HG02852 (cell line): Measurements from ENCODE around the gene YPEL3.

Experiments used
- ATAC-seq: cut with Tn5 transposase; IDR thresholded peaks from one replicate; pipeline ENCODE4 v1.9.1; 2021; ENCODE audit warnings: mild to moderate bottlenecking, moderate library complexity; ENCODE audit not compliant: unreplicated experiment

Gene YPEL3

DNA sequence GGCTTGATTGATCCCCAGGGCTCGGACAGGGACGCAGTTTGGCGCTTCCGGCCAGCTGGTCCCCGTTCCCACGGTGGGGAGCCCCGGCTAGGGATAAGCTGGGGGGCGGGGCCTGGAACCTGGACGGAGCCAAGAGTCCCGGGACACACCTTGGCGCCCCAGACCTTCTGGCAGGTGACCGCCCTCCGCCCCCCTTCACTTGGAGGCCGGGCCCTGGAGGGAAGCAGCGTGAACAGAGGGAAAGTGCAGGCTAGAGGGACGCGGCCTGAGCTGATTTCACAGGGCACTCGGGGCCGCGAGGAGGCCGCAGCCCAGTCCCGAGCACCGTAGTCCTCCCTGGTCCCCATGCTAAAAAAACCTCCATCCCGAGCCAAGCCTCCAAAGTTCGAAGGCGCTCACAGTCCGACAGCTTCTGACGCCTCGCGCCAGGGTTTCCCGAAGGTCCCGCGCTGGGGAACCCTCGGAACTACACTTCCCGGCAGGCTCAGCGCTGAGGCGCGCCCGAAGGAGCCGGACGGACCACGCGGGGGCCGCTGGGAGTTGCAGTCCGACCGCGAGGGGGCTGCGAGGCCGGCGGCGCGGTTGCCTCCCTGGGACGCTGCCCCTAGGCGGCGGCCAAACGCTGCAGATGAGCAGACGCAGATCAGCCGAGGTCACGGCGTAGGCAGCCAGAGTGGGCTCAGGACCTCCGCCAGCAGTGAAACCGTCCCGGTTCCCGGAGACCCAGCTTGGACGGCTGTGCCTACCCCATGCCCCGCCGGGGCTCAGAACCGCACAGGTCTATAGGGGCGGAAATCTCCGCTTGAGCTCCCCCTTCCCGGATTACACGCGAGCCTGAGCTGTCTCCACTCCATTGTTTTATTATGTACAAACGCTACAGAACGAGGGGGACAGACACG, 4.3 kb downstream of the YPEL3 start, which contains the start of gene TBX6:
Gene TBX6 (minus strand): TSS at position 451 of the 899 bp plus-strand sequence. CDS start 731 bp downstream, outside the sequence.
- peak; percentile 62 for ATAC-seq

- no peak for ATAC-seq
Measured at GRCh38 chr16:30090610-30091331, 5.2 kb downstream of the YPEL3 start.

DNA sequence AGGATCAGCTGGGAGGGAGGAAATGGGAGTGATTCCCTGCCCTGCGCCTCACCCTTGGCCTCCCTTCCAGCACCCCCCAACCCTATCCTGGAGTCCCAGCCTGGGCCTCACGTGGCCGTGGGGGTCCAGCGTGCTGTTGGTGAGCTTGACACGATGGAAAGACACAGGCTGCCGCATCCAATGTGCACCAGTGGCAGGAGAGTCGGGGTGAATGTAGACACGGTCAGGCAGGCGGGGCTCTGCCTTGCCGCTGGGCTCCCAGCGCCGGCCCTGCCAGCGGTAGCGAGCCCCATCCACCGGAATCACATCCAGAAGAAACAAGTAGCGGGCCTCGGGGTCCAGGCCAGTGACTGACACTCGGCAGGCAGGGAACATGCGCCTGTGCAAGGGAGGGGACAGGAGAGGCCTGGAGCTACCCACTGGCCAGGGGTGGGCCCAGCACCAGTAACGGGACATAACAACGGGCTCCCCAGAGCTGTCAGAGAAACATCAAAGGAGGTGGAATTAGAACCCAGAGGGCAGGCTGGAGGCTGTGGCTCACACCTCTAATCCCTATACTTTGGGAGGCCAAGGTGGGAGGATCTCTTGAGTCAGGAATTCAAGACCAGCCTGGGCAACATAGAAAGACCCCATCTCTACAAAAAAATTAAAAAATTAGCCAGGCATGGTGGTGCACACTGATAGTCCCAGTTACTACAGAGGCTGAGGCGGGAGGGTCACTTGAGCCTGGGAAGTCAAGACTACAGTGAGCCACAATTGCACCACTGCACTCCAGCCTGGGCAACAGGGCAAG, 7.0 kb downstream of the YPEL3 start:
- ATAC-seq, result no peak

GRCh38 chr16:30088237-30088831, 7.7 kb downstream of the YPEL3 start:
- no peak for ATAC-seq

- ATAC-seq, result no peak
Measured at GRCh38 chr16:30087181-30087898, 8.7 kb downstream of the YPEL3 start.

DNA sequence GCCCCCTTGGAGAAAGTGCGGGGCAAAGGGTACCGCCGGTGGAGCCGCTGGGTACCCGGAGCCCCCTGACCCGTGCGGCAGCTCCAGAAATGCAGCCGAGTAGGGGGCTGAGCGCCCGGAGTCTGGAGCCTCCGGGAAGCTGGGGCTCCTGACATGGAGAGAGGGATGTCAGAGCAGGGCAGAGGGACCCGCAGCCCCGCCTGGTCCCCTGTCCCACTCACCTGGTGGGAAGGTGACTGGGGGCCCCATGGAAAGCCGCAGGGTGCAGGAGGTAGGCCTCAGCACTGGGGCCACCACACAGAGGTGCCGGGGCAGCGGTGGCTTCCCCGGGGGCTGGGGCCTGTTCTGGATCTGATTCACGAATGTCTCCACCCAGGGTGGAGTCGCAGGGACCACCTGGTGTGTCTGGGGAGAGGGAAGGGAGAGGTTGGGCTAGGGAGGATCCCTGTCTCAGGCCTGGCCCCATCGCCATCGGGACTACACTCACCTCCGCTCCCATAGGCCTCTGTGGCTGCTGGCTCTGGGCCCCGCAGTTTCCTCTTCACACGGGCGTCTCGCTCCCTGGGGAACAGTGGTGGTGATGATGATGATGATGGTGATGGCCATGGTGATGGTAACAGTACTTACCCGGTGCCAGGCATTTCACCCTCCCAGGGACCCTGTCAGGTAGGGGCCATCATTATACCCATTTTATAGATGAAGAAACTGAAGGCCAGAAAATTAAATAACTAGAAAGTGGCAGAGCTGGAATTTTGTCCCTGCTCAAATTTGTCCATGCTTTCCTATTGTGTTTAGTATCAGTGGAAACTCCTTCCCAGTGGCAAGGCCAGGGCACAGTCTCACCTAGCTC, 9.5 kb downstream of the YPEL3 start:
- no peak for ATAC-seq

- no peak for ATAC-seq
Measured at GRCh38 chr16:30085820-30086219, 10.2 kb downstream of the YPEL3 start.

- no peak for ATAC-seq
Measured at GRCh38 chr16:30085247-30085646, 10.8 kb downstream of the YPEL3 start.

GRCh38 chr16:30084816-30085159, 11.2 kb downstream of the YPEL3 start:
- ATAC-seq, result no peak

DNA sequence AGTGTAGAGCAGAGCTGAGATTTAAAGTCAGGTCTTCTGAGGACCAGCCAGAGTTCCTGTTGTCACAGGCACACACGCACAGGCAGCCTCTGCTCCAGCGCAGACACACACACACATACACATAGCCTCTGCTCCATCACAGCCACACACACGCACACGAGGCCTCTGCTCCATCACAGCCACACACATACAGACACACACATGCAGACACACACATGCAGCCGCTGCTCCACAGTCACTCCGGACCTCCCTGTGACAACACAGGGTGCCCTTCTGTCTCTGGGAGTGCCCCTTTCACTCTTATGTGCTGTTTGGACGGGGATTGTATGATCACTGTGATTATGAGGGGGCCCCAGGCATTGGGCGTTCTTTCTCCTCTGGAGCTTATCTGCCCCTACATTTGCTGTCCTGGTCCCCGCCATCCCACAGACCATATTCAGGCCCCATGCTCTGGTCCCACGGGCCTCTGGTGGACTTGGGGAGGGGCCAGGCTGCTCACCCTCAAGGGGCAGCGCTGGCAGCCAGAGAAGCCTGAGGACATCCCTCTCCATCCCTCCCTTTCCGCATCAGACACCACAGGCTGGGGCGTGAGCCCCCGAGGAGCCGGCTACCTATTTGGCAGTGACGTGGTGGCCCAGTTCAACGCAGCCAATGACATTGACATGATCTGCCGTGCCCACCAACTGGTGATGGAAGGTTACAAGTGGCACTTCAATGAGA, 11.8 kb downstream of the YPEL3 start:
- ATAC-seq, result no peak

- no peak for ATAC-seq
Measured at GRCh38 chr16:30083216-30084055, 12.6 kb downstream of the YPEL3 start.

GRCh38 chr16:30082545-30083090, 13.4 kb downstream of the YPEL3 start:
- no peak for ATAC-seq

GRCh38 chr16:30079480-30079879, 16.5 kb downstream of the YPEL3 start:
- no peak for ATAC-seq

DNA sequence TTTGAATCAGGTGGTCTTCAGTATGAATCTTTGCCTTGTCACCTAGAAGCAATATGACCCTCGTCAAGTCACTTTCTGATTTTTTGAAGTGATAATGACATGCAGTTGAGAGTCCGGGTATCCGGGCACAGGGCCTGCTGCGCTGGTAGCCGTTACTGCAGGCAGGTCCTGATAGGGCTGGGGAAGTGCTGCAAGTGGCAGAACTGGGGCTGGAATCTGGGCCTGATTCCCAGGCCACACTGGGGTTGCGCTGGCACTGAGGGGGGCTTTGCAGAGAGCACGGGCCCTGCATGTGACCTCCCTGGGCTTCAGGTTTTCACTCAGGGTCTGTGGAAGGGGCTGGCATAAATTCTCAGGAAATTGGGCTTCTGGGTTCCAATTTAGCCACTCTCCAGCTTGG, 17.3 kb downstream of the YPEL3 start:
- ATAC-seq, result no peak

DNA sequence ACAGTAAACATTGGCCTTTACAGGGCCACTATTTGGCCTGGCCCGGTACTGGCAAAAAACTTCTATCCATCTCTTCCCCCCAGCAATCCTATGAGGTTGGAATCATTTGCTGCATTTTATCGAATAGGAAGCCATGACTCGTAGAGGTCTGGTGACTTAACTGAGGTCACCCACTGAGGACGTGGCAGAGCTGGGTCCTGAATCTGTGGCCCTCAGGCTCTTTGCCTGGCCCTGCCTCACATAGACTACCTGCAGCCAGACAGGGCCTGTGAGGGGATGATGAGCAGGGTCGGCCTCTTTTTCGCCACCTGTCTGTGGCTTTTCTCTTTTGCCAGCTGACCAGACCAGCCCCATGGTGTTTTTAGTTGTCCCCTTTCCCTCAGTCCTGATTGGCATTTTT, 18.4 kb downstream of the YPEL3 start:
- ATAC-seq, result no peak

DNA sequence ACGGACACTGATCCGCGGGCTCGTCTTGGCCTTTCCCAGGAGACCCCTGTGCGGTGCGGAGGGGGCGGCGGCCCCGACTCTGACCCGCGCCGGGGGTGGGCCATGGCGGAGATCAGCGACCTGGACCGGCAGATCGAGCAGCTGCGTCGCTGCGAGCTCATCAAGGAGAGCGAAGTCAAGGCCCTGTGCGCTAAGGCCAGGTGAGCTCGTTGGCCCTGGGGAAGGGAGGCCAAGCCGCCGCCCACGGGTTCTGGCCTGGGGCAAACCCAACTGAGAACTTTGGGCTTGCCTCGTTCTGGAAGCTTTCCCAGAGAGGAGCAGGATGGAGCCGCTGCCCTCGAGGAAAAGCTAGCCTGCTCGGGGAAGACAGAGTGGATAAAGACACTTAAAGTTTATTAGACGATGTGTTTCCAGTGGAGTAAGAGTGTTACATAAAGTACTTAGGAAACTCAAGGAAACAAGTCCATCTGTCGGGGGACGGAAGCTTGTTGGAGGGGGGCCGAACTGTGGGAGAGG, 19.7 kb downstream of the YPEL3 start:
- ATAC-seq, result peak; percentile 23
